A673 (cell line): Measurements from ENCODE around the gene CAV1.
A peak's percentile ranks its signal among the peaks of the same experiment; 100 is the strongest.

Experiments
- EZH2 ChIP-seq: fragments of 200-600 bp; sonication (generic); IDR thresholded peaks from 2 replicates; pipeline ENCODE4 v1.6.1; 2017; ENCODE audit warnings: borderline replicate concordance, low read depth, mild to moderate bottlenecking, mixed read lengths, antibody characterized with exemption, low read length; ENCODE audit not compliant: poor library complexity, severe bottlenecking
- TF ChIP-seq, protein P1 (sequence below): fragments of 300-800, 200-600 bp; sonication (generic); conservative IDR thresholded peaks from 2 replicates; pipeline ENCODE4 v1.5.1; 2017; ENCODE audit warnings: low read depth, mild to moderate bottlenecking, antibody characterized with exemption, low read length, moderate library complexity, mixed read lengths

DNA sequence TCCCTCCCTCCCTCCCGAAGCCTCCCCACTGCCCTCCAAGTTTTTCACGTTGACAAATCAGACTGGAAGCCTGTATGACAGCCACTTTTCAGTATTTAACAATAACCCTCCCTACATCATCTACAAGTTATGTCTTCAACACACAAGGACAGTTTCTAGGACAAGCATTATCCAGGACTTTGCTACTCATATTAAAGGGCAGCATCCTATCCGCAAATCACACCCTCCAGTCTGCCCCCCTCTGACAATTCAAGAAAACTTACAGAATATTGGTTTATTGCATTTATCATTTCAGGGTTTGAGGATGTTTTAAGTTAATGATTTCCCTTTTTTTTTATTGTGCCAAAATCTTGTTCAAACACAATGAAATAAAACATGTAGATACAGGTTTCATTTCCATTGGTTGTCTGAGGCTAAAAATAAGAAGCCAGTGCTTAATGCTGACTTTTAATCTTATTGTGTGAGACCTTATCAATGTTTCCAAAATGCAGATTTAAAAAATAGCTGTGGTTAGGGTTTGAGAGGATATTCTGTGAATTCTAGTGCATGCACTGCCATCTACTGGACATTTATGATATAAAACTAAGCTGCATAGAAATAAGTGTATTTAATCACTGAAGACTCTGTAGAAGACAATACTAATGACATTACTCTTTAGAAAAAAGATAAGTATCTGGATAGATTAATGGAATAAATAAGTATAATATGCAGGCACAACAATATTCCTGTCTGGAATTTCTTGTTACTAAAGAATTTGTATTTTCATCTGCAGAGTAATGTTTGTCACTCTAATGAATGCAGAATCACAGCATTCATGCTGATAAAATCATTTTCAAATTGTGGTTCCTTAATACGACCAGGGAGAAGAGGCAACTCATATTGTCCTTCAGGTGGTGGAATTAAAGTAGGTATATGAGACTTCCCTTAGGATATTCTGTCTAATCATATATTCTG, 64.1 kb downstream of the CAV1 start:
- TF ChIP-seq, protein P1, sequence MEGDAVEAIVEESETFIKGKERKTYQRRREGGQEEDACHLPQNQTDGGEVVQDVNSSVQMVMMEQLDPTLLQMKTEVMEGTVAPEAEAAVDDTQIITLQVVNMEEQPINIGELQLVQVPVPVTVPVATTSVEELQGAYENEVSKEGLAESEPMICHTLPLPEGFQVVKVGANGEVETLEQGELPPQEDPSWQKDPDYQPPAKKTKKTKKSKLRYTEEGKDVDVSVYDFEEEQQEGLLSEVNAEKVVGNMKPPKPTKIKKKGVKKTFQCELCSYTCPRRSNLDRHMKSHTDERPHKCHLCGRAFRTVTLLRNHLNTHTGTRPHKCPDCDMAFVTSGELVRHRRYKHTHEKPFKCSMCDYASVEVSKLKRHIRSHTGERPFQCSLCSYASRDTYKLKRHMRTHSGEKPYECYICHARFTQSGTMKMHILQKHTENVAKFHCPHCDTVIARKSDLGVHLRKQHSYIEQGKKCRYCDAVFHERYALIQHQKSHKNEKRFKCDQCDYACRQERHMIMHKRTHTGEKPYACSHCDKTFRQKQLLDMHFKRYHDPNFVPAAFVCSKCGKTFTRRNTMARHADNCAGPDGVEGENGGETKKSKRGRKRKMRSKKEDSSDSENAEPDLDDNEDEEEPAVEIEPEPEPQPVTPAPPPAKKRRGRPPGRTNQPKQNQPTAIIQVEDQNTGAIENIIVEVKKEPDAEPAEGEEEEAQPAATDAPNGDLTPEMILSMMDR = peak; percentile 73
- TF ChIP-seq EZH2 = no peak
